ENCODE data around the gene SSC5D.

DNA sequence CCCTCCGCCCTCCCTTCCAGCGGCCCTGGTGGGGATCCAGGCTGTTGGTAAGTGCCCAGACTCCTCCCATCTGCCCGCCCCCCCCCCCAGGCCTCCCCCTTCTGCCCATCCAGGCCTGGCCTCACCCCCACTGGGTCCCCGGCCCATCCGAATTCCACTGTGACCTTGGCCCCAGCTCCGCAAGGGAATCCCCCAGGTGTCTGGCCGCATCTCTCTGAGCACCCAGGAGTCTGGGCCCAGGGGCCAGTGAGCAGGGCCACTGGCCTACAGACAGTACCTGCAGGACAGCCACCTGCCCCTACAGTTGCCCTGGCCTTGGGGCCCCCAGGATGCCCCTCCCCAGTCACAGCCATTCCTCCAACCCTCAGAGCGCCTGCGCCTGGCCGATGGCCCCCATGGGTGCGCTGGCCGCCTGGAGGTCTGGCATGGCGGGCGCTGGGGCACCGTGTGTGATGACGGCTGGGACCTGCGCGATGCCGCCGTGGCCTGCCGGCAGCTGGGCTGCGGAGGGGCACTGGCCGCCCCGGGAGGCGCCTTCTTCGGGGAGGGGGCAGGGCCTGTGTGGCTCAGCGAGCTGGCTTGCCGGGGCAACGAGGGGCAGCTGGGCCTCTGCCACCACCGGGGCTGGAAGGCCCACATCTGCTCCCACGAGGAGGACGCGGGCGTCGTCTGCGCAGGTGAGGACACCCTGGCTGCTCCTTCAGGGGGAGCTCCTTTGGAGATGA is 912 bp downstream of the SSC5D start:
- TF ChIP-seq, protein P1, sequence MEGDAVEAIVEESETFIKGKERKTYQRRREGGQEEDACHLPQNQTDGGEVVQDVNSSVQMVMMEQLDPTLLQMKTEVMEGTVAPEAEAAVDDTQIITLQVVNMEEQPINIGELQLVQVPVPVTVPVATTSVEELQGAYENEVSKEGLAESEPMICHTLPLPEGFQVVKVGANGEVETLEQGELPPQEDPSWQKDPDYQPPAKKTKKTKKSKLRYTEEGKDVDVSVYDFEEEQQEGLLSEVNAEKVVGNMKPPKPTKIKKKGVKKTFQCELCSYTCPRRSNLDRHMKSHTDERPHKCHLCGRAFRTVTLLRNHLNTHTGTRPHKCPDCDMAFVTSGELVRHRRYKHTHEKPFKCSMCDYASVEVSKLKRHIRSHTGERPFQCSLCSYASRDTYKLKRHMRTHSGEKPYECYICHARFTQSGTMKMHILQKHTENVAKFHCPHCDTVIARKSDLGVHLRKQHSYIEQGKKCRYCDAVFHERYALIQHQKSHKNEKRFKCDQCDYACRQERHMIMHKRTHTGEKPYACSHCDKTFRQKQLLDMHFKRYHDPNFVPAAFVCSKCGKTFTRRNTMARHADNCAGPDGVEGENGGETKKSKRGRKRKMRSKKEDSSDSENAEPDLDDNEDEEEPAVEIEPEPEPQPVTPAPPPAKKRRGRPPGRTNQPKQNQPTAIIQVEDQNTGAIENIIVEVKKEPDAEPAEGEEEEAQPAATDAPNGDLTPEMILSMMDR (IDR thresholded peaks at IDR 0.05; ENCODE audit: insufficient read depth, low read depth, low read length), result no peak
- TF ChIP-seq EZH2 (IDR thresholded peaks at IDR 0.05; ENCODE audit: insufficient read depth, low read length), result no peak
